ENCODE data around the gene LRRC4B.

Gene LRRC4B

DNA sequence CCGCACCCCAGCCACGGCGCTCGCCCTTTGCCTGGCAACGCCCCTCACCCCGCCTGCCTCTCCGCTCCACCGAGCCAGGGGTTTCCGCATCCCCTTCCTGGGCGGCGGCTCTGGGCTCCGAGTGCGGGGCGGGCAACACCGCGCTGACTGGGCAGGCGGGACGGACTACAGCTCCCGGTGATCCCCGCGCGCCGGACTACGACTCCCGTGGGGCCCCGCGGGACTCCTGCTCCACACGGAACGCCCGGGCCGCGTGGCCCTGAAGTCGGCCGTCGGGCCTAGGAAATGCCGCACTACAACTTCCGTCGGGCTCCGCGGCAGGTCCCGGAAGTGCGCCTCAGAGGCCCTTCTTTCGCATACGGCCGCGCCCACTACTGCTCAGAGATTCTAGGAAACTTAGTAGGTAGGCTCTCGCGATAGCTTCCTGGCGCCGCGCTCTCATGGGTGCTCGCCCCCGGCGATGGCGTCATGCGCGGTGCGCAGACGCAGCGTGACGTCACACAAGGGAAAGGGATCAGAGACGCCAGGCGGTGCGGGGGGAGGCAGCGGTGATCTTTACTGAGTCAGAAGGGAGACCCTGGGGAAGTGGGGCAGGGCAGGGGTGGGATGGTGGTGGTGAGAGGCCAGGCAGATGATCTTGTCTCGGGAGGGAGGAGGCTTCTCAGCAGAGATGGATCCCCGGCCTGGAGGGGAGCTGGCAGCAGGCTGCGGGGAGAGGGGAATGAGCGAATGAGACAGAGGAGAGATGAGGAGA, 57.0 kb downstream of the LRRC4B start, which contains the start of gene JOSD2:
JOSD2 (minus strand) TSS at position 123 of the 754 bp plus-strand sequence. CDS start 760 bp downstream, outside the sequence.
- TF ChIP-seq, protein P1, sequence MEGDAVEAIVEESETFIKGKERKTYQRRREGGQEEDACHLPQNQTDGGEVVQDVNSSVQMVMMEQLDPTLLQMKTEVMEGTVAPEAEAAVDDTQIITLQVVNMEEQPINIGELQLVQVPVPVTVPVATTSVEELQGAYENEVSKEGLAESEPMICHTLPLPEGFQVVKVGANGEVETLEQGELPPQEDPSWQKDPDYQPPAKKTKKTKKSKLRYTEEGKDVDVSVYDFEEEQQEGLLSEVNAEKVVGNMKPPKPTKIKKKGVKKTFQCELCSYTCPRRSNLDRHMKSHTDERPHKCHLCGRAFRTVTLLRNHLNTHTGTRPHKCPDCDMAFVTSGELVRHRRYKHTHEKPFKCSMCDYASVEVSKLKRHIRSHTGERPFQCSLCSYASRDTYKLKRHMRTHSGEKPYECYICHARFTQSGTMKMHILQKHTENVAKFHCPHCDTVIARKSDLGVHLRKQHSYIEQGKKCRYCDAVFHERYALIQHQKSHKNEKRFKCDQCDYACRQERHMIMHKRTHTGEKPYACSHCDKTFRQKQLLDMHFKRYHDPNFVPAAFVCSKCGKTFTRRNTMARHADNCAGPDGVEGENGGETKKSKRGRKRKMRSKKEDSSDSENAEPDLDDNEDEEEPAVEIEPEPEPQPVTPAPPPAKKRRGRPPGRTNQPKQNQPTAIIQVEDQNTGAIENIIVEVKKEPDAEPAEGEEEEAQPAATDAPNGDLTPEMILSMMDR (conservative IDR thresholded peaks at IDR 0.05; ENCODE audit: low read depth), result no peak
- ChIA-PET POLR2A (ENCODE audit: low non-redundant PET) (interaction anchor here (0.8 kb wide), 1 partner anchor 9 kb away, joined by 4 read pairs; no protein-coding TSS in a partner anchor), CTCF (no interaction called here)
- DNase-seq (ENCODE audit: low spot score), result peak; percentile 96
- peak within 1 kb of the TSS; percentile 78 for H3K27ac ChIP-seq

DNA sequence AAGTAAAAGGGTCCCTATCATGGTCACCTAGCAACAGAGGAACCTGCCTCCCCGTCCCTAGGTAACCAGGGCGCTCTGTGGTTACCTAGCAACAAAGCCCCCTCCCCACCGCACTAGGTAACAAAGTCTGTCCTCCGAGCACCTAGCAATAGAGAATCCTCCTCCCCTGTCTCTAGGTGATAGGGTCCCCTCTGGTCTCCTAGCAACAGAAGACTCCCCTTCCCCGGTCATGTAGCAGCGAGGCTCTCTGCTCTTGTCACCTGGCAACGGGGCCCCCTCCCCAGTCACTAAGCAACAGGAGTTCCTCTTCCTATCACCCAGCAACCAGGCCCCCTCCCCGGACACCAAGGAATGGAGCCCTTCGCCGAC, 57.6 kb downstream of the LRRC4B start:
- TF ChIP-seq, protein P1 (conservative IDR thresholded peaks at IDR 0.05; ENCODE audit: low read depth), result no peak
- ChIA-PET POLR2A (ENCODE audit: low non-redundant PET) (interaction anchor here (0.8 kb wide), 1 partner anchor 9 kb away, joined by 4 read pairs; no protein-coding TSS in a partner anchor), CTCF (no interaction called here)
- peak overlapping the region; percentile 78 for H3K27ac ChIP-seq
- no peak for DNase-seq (ENCODE audit: low spot score)

DNA sequence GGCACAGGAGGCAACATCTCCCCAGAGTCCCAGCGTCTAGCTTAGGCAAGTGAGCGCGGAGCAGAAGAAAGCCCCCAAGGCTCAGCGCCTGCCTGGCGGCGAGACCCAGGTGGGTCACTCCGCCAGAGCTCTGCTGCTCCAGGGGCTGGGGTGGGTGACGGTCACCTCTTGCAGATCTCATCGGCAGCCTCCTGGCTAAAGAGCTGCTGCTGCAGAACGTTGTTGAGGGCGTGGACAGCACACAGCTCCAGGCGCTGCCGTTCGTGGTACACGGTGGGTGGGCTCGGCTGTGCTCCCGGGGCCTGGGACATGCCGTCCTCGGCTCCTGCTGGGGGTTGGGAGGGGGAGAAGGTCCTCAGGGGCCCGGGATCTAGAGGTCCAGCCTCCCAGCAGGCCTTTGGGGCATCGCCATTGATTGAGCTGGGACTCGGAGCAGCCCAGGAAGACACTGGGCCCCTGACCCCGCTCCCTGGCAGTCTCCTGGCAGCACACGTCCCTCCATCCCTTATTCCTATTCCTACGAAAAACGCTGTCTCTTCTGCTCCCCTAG, 58.0 kb downstream of the LRRC4B start:
- DNase-seq (ENCODE audit: low spot score), result no peak
- H3K27ac ChIP-seq, result peak overlapping the region; percentile 78
- CTCF ChIA-PET, result interaction anchor here (0.6 kb wide), 1 partner anchor 50 kb away, joined by 3 read pairs; no protein-coding TSS in a partner anchor
- TF ChIP-seq, protein P1 (conservative IDR thresholded peaks at IDR 0.05; ENCODE audit: low read depth), result no peak
- POLR2A ChIA-PET (ENCODE audit: low non-redundant PET), result no interaction called here

DNA sequence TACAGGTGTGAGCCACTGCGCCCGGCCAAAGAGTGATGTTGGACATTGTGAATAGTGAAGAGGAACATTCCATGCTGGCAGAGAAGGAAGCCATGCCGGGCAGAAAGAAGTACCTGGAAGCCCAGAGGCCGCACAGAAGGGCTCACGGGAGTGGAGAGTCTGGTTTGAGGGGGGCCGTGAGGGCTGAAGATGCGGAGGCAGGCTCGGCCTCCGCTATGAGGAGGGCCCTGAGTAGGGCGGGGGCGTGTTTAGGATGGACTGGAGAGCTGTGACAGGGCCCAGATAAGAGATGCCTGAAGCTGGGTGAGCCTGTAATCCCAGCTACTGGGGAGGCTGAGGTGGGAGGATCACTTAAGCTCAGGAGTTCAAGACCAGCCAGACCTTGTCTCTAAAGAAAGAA, 58.9 kb downstream of the LRRC4B start:
- peak overlapping the region; percentile 29 for H3K27ac ChIP-seq
- CTCF ChIA-PET, result no interaction called here
- POLR2A ChIA-PET (ENCODE audit: low non-redundant PET), result no interaction called here
- TF ChIP-seq, protein P1 (conservative IDR thresholded peaks at IDR 0.05; ENCODE audit: low read depth), result no peak
- DNase-seq (ENCODE audit: low spot score), result no peak

DNA sequence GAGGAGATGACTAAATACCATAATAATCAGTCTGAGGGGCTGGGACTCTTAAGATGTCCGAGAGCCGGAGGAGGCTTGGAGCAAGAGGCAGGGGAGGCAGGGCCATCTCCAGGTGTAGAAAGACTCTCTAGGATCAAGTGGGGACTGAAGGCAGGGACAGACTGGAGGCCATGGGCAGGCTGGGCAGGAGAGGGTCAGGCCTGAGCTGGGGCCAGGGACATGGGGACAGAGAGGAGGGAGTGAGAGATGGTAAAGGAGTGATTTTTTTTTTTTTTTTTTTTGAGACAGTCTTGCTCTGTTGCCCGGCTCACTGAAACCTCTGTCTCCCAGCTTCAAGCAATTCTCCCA, 59.4 kb downstream of the LRRC4B start:
- H3K27ac ChIP-seq, result peak overlapping the region; percentile 29
- ChIA-PET POLR2A (ENCODE audit: low non-redundant PET) (no interaction called here), CTCF (no interaction called here)
- DNase-seq (ENCODE audit: low spot score), result no peak
- TF ChIP-seq, protein P1 (conservative IDR thresholded peaks at IDR 0.05; ENCODE audit: low read depth), result no peak

DNA sequence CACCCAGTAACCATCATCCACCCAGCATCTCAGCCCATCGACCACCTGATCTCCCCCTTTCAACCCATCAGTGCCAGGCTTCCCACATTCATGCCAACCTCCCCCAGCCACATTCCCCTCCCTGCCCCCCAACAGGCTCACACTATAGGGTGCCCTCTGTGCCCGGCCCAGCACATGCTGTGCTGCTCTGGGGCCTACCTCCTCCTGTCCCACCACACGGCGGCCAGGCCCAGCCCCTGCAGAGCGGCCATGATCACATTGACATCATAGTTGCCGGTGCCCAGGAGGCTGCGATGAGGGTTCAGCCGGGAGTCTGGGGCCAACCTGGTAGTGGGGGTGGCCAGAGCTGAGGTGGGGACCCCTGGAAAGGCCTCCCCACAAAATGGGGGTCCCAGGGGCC, 60.9 kb downstream of the LRRC4B start:
- CTCF ChIA-PET, result no interaction called here
- no peak for DNase-seq (ENCODE audit: low spot score)
- no peak overlapping the region for H3K27ac ChIP-seq
- TF ChIP-seq, protein P1 (conservative IDR thresholded peaks at IDR 0.05; ENCODE audit: low read depth), result no peak
- POLR2A ChIA-PET (ENCODE audit: low non-redundant PET), result no interaction called here

All from RWPE1 (cell line).